ENCODE results near the gene ACSF2.

The ACSF2 gene

GRCh38 chr17:50495918-50496317 lies 69.9 kb downstream of the ACSF2 start:
- DNase-seq (ENCODE audit: extremely low read depth in 1 of 2, low read depth in 1 of 2): no peak

GRCh38 chr17:50498021-50498874 lies 72.2 kb downstream of the ACSF2 start:
- DNase-seq (ENCODE audit: extremely low read depth in 1 of 2, low read depth in 1 of 2): no peak

DNA sequence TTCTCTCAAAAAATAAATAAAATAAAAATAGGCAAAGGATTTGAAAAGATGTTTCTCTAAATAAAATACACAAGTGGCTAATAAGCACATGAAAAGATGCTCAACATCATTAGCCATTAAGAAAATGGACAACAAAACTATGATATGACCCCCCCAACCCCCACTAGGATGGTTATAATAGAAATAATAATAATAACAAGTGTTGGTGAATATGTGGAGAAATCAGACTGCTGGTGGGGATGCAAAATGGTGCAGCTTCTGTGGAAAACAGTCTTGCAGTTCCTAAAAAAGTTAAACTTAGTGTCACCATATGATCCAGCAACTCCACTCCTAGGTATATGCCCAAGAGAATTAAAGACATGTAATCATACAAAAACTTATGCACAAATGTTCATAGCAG lies 73.3 kb downstream of the ACSF2 start:
- no peak for DNase-seq (ENCODE audit: extremely low read depth in 1 of 2, low read depth in 1 of 2)

DNA sequence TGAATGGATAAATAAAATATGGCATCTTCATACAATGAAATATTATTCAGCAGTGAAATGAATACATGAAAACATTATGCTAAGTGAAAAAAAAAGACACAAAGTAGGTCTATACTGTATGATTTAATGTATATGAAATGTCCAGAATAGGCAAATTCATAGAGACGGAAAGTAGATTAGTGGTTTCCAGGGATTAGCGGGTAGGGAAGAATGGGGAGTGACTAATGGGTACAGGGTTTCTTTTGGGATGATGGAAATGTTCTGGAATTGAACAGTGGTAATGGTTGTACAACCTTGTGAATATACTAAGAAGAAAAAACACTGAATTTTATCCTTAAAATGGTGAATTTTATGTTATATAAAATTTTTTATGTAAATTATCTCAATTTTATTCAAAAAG lies 73.7 kb downstream of the ACSF2 start:
- no peak for DNase-seq (ENCODE audit: extremely low read depth in 1 of 2, low read depth in 1 of 2)

GRCh38 chr17:50501054-50501453 lies 75.0 kb downstream of the ACSF2 start:
- no peak for DNase-seq (ENCODE audit: extremely low read depth in 1 of 2, low read depth in 1 of 2)

GRCh38 chr17:50502301-50502990 lies 76.4 kb downstream of the ACSF2 start:
- no peak for DNase-seq (ENCODE audit: extremely low read depth in 1 of 2, low read depth in 1 of 2)

DNA sequence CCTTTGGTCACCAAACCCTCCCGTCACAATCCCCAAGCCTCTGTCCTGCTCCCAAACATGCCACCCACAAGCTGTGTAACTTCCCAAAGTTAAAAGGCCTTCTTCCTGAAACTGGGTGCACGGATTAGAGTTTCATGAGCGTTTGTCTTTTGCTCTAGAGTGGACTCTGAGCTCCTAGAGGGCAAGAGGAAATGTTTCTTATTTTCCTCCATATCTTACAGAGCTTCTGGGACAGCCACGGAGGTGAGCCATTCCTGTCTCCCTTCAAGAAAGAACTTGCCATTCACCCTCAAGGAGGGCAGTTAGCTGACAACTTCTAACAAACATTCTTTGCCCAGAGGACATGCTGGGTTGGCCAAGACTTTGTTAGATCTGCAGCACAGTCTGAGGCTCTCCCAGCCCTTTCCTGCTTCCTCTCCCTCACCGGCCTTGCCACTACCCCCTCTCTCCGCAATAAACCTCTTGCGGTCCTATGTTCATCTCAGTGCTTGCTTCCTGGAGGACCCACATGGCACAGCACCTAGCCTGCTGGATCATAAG lies 79.6 kb downstream of the ACSF2 start:
- no peak for DNase-seq (ENCODE audit: extremely low read depth in 1 of 2, low read depth in 1 of 2)

GRCh38 chr17:50506298-50506697 lies 80.3 kb downstream of the ACSF2 start:
- DNase-seq (ENCODE audit: extremely low read depth in 1 of 2, low read depth in 1 of 2): no peak

GRCh38 chr17:50507871-50508572 lies 82.0 kb downstream of the ACSF2 start, which contains the start of gene MYCBPAP:
TSS of gene MYCBPAP (plus strand) at chr17:50508439. CDS start at chr17:50508675, 236 bp downstream.
- peak; percentile 16 to 74 for DNase-seq (ENCODE audit: extremely low read depth in 1 of 2, low read depth in 1 of 2)

- DNase-seq (ENCODE audit: extremely low read depth in 1 of 2, low read depth in 1 of 2): no peak
These were observed 82.8 kb downstream of the ACSF2 start for GRCh38 chr17:50508573-50509460.

DNA sequence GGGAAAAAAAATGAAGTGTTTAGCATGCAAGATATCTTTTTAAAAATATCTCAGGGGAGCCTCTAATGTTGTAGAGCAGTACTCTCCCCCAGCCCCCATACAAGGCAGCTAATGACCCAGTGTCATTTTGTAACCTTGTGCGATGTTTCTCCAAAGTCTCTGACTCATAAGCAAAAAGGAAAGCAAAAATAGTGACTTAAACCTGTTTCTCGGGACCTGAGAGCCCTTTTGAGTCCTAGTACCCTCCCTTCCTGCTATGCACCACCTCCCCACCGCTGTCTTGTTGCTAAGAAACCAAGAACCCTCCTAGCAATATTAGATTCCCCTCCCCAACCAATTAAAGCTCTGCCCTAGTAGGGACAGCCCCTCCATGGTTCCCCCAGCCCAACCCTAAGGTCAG lies 85.0 kb downstream of the ACSF2 start:
- DNase-seq (ENCODE audit: extremely low read depth in 1 of 2, low read depth in 1 of 2): no peak

DNA sequence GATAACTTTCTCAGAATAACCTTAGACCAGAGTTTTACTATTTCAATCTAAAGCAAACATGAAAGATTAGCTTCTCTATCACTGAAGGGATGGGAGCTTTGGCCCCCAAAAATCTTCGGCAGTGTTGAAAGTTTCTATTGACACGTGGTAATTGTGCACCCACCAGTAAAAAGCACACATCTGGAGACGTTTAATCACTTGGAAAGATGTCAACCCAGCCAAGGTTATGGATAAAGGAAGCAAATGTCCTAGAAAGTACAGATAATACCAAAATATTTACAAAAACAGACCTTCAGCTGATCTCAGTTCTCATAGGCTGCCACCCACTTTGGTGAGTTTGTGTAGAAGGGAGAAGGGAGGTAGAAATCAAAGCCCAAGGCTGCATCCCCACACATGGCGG lies 87.5 kb downstream of the ACSF2 start:
- DNase-seq (ENCODE audit: extremely low read depth in 1 of 2, low read depth in 1 of 2): no peak

DNA sequence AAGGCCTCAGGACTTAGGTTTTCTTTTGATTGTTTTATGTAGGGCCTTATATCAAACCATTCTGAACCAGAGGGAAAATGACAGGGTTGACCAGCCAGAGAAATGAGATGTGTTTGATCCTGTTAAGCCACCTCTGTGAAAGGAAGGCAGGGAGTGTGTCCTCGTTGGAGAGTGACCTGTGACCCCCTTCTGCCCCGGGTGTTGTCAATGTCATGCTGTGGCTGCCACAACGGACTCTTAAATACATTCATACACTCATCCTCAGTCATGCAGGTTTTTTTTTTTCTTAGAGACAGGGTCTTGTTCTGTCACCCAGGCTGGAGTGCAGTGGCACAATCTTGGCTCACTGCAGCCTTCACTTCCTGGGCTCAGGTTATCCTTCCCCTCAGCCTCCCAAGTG lies 88.4 kb downstream of the ACSF2 start:
- no peak for DNase-seq (ENCODE audit: extremely low read depth in 1 of 2, low read depth in 1 of 2)

GRCh38 chr17:50514936-50515702 lies 89.1 kb downstream of the ACSF2 start:
- DNase-seq (ENCODE audit: extremely low read depth in 1 of 2, low read depth in 1 of 2): no peak

GRCh38 chr17:50517011-50517410 lies 91.0 kb downstream of the ACSF2 start:
- DNase-seq (ENCODE audit: extremely low read depth in 1 of 2, low read depth in 1 of 2): no peak

- DNase-seq (ENCODE audit: extremely low read depth in 1 of 2, low read depth in 1 of 2): no peak
These were observed 91.7 kb downstream of the ACSF2 start for GRCh38 chr17:50517504-50518383.

GRCh38 chr17:50518384-50519023 lies 92.5 kb downstream of the ACSF2 start:
- DNase-seq (ENCODE audit: extremely low read depth in 1 of 2, low read depth in 1 of 2): no peak
